Right forelimb (tissue), 1 donor: ENCODE results near the gene F10.

Experiments used
- DNase-seq: peaks from one replicate; pipeline ENCODE4 v3.0.0-alpha.2; 2018

Gene F10

DNA sequence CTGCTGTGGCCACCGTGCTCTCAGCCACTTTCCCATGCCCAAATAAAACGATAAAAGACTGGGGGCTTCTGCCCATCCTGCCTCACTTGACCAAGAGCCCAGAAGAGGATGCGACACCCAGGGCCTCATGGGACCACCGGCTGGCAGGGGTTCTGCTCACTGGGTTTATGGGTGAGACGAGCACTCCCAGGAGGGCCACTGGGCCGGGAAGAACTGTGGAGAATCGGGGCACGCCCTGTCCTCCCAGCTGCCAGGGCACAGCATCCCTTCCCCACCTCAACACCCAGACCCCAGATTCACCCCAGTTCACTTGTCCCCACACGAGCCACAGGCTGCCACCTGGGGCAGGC is 4.7 kb upstream of the F10 start:
- no peak for DNase-seq

DNA sequence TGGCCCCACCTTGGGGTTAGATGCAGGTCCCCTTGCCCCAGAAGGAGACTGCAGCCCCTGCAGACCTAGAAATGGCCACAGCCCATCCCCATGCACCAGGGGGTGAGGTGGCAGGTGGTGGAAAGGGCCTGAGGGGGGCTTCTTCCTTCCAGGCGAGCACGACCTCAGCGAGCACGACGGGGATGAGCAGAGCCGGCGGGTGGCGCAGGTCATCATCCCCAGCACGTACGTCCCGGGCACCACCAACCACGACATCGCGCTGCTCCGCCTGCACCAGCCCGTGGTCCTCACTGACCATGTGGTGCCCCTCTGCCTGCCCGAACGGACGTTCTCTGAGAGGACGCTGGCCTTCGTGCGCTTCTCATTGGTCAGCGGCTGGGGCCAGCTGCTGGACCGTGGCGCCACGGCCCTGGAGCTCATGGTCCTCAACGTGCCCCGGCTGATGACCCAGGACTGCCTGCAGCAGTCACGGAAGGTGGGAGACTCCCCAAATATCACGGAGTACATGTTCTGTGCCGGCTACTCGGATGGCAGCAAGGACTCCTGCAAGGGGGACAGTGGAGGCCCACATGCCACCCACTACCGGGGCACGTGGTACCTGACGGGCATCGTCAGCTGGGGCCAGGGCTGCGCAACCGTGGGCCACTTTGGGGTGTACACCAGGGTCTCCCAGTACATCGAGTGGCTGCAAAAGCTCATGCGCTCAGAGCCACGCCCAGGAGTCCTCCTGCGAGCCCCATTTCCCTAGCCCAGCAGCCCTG is 4.2 kb upstream of the F10 start:
- no peak for DNase-seq

DNA sequence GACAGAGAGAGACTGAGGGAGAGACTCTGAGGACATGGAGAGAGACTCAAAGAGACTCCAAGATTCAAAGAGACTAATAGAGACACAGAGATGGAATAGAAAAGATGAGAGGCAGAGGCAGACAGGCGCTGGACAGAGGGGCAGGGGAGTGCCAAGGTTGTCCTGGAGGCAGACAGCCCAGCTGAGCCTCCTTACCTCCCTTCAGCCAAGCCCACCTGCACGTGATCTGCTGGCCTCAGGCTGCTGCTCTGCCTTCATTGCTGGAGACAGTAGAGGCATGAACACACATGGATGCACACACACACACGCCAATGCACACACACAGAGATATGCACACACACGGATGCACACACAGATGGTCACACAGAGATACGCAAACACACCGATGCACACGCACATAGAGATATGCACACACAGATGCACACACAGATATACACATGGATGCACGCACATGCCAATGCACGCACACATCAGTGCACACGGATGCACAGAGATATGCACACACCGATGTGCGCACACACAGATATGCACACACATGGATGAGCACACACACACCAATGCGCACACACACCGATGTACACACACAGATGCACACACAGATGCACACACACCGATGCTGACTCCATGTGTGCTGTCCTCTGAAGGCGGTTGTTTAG is 3.3 kb upstream of the F10 start:
- DNase-seq: no peak

DNA sequence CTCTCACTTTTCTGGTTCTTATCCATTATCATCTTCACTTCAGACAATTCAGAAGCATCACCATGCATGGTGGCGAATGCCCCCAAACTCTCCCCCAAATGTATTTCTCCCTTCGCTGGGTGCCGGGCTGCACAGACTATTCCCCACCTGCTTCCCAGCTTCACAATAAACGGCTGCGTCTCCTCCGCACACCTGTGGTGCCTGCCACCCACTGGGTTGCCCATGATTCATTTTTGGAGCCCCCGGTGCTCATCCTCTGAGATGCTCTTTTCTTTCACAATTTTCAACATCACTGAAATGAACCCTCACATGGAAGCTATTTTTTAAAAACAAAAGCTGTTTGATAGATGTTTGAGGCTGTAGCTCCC is 2.8 kb upstream of the F10 start:
- no peak for DNase-seq

DNA sequence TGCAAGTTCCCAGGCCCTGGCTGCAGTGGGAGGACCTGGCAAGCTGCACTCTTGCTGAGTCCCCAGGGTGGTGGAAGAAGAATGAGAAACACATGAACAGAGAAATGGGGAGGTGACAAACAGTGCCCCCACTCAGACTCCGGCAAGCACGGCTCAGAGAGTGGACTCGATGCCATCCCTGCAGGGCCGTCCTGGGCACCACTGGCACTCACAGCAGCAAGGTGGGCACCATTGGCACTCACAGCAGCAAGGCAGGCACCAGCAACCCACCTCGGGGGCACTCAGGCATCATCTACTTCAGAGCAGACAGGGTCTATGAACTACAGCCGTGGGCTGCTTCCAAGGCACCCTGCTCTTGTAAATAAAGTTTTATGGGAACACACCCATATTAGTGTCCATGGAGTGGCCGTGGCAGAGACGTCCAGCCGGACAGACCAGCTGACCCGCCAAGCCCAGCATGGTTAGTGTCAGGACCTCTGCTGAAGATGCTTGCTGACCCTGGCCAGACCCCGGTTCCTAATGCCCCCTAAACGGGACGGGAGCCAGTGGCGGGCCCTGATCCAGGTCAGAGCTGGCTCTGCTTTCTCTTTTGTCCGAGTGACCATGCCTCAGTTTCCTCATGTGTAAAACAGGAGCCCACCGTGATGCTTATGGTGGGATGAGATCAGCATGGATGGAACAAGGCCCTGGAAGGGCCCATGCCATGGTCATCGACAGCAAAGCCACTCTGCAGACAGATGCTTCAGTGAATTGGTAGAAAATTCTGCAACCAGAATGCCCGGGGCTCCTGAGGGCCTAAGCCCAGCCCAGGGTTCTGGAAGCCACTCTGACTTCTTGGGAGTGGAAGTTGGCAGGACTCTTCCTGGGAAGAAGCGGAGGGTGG is 2.1 kb upstream of the F10 start:
- DNase-seq: no peak

DNA sequence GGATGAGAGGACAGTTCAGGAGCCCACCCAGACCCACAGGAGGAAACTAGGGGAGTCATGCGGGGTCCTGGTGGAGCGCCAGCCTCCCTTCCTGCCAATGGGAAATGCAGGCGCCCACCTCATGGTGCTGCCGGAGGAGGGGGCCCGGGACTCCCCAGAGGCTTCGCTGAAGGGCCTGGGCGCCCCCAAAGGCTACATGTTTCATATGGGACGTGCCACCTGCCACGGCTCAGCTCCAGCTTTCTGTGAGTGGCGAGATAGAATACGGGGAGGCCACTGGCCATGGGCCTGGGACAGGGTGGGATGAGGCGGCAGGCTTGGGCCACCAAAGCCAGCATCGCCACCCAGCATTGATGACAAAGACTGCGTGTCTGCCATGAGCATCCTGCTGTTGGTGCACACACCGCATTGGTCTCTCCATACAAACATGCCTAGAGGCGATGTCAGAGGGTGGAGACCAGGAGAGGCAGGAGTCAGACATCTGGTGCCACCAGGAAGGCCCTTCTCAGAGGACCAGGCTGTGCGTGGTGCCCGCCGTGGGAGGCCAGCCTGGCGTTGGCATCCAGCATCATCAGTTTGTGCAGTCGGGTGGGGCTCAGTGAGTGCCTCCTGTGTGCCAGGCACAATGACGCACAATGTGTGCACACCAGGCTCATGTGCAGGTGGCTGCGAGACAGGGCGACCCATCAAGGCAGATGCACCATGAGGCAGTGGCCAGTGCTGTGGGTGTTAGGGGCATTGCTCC is 1.2 kb upstream of the F10 start:
- no peak for DNase-seq

DNA sequence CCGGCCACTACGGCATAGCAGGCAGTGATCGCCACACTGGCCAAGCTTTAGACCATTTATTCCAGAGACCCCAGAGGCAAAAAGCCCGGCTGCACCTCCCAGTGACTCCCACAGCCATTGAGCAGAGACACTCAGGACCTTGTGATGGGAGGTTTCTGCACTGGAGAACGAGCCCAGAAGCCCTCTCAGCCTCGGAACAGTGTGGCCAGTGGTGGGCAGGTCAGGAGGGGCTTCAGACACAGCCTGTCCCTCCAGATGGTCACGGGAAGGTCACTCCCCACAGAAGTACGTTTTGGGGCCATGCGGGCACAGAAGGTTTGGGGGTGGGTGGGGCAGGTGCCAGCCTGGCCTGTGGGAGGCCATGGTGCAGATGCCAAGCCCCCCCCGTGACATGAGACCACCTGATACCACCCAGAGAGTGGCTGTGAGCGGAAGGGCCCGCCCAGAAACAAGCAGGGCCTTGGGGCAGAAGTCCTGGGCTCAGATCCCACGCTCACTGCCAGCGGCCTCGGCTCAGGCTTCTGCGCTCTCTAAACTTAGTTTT is 599 bp upstream of the F10 start:
- DNase-seq: no peak

DNA sequence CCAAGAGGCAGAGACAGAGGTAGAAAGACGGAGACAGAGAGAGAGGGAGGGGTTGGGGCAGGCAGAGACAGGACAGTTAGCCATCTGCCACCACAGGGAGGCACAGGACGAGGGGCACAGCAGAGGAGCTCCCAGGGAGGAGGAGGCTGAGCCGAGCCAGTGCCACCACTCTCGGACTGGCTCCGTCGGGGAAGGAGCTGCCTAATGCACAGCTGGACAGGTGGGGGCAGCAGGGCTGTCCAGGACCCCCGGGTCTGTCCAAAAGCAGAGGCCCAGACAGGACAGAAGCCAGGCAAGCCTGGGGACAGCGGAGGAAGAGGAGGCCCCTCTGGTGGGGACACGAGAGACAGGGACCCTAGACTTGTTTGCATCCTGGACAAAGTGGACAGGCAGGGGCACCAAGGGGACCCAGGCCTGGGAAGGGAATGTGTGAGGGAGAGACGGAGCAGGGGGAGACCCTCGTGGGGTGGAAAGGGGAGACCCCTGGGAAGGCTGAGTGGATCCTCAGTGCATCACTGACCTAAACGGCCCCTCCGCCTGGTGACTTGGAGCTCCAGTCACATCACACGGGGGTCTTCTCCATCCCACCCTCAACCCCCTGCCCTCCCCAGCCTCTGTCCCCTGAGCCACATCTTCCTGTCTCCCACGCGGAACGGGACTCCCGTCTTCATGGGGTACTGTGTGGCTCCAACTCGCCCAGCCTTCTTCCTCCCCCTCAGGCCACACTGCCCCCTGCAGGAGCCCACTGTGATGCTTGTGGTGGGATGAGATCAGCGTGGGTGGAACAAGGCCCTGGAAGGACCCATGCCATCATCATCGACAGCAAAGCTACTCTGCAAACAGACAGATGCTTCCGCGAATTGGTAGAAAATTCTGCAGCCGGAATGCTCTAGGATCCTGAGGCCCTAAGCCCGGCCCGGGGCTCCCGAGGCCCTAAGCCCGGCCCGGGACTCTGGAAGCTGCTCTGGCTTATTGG is 915 bp downstream of the F10 start:
- no peak for DNase-seq

DNA sequence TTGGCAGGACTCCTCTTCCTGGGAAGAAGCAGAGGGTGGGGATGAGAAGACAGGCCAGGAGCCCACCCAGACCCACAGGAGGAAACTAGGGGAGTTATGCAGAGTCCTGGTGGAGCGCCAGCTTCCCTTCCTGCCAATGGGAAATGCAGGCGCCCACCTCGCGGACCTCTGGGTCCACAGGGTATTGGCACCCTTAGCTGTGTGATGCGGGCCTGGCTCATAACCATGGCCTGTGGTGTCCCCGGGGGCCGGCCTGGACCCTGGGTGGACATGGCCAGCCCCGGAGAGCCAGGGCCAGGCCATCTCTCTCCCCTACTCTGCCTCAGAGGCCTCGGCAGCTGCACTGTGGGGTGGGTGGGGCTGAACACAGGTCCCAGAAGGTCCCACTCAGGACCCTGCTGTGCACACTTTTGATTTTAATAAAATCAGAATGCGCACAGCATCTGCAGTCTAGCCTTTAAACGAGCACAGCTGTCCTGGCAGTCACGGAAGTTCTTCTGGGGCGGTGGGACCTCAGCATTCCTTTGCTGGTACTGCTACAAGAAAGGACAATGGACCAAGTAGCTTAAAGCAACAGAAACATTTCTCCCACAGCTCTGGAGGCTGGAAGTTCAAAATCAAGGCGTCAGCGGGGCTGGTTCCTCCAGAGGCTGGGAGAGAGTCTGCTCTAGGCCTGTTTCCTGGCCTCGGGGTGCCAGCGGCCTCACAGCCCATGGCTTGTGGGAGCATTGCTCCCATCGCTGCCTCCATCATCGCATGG is 1.8 kb downstream of the F10 start:
- no peak for DNase-seq

DNA sequence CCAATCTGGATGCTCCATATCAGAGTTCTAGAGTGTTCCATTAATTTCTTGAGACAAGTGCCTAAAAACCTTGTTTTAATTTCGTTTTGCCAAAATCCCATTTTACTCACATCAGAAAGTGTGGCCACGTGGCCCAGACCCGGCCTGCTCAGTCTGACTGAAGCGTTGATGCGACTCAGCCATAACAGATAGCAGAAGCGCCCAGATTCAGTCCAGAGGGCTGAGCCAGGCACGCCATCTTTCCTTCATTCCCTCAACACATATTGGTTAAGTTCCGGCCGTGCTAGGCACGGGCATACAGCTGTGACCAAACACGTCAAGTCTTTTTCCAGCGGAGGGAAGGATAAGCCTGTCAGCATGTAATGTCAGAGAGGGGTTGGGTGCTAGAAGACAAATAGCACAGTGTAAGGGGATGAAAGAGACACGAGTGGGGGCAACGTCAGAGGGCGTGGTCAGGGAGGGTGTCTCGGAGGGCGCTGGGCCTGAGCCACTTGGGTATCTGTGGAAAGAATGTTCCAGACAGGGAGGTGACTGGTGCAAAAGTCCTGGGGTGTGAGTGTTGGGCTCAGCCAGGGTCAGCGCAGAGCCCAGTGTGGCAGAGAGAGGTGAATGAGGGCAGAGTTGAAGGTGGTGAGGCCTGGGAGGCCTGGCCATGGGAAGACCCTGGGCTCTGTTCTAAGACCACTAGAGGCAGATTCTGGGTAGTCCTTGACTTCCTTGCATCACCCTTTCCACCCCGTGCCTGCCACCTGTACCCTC is 3.1 kb downstream of the F10 start:
- DNase-seq: no peak

DNA sequence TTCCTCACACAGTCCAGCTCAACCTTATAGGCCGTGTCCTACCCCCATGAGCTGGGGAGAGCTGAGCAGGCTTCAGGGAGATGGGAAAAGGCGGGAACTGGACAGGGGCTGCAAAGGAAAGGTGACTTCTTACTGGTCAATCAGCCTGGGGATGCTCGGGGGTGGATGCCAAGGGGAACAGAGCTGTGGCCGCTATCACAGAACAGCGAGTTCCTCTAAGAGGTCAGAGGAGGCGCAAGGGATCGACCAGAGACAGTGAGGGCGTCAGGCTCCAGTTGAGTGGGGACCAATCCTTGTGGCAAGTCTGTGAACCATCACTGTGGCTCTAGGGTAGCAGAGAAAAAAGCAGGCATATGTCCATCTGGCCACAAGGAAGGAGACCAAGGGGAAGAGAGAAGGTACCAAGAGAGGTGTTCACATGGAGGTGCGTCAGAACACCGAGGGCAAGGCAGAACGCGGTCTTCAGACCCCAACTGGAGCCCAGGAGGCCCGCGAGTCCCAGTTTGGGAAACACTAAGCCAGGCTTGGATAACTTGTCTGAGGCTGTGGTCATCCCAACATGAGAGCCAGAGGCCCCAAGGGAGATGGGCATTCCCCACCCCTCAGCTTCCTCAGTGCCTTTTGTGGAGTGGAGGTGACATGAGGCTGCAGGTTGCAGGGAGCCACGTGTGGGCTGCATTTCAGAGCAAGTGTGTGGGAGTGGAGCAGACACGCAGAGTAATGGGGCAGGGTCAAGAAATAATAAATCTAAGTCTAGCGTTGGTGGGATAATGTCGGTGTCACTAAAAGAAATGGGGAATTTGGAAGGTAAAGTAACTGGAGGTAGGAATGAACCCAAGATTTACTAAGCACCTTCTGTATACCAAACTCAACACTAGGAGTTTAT is 3.9 kb downstream of the F10 start:
- no peak for DNase-seq

DNA sequence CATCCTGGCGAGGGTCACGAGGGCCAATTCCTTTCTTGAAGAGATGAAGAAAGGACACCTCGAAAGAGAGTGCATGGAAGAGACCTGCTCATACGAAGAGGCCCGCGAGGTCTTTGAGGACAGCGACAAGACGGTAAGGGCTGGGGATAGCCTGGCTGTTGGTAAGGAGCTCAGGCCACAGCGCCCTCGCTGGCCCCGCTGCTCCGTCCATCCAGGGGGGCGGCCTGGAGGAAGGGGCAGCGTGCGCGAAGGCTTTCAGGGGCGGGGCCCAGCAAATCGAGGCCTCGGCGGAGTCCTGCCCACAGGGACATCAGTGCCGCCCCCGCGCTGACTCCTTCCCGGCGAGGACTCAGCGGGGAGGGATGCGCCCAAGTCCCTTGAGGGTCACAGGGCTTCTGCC is 6.9 kb downstream of the F10 start:
- no peak for DNase-seq

DNA sequence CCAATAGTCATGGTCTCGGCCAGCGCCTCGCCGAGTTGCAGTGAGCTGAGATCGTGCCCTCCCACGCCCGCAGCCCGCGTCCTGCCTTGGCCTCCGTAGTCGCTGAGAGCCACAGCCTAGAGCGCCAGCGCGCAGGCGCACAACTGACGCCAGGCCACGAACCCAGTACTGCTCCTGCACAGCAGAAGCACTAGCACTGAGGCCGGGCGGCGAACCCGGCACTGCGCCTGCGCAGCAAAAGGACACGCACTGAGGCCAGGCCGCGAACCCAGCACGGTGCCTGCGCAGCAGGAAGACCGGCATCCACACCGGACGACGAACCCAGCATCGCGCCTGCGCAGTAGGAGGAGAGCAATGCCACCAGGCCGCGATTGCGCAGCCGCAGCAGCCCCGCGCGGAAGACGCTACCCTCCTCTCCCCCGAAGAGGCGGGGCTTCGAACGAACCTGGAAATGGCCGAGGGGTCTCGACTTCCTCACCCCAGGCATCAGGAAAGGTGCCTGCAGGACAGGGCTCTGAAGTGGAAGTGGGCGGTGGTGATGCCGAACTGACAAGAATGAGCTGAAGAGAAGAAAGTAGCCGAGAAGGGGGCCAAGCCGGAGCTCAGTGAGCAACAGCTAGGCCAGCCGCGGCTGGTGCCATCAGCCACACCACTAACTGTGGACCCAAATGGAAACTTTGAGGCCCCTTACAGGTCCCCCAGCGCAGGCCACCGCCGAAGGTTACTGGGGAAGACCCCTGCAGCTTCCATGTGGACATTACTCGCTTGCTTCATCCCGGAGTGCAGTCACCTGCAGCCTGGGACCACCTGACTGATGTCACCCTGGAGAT is 7.5 kb downstream of the F10 start:
- no peak for DNase-seq

DNA sequence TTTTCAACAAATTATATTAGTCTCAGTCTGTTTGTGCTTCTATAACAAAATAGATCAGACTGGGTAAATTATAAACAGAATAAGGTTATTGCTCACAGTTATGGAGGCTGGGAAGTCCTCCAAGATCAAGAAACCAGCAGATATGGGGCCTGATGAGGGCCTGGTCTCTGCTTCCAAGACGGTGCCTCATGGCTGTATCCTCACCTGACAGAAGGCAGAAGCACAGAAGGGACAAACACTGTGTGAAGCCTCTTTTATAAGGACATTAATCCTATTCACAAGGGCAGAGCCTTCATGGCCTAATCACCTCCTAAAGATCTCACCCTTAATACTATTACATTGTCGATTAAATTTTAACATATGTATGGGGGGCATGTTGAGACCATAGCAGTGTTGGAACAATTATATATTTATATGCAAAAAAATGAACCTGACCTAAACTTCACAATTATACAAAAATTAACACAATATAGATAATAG is 12.7 kb downstream of the F10 start:
- no peak for DNase-seq

DNA sequence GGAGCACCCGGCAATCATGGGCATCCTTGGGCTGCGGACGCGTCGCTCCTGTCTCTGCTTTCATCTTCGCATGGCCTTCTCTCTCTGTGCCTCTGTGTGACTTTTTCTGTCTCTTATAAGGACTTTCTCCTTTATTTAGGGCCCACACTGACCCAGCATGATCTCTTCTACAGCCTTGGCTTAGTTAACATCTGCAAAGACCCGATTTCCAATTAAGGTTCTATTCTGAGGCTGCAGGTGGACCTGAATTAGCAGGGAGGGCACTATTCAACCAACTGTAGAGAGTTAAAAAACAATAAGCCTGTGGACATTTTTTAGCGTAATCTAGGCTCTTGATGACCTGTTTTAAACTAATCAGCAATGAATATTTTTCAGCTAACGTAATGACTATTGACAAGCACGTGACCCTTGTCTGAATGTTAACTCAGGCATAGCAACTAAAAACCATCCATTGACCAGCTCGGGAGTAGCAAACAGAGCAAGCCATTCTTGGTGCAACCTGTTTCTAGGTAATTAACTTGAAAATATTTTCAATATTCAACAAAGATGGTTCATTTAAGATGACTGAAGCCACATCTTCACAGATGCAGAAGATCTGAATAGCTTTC is 15.2 kb downstream of the F10 start:
- DNase-seq: no peak

DNA sequence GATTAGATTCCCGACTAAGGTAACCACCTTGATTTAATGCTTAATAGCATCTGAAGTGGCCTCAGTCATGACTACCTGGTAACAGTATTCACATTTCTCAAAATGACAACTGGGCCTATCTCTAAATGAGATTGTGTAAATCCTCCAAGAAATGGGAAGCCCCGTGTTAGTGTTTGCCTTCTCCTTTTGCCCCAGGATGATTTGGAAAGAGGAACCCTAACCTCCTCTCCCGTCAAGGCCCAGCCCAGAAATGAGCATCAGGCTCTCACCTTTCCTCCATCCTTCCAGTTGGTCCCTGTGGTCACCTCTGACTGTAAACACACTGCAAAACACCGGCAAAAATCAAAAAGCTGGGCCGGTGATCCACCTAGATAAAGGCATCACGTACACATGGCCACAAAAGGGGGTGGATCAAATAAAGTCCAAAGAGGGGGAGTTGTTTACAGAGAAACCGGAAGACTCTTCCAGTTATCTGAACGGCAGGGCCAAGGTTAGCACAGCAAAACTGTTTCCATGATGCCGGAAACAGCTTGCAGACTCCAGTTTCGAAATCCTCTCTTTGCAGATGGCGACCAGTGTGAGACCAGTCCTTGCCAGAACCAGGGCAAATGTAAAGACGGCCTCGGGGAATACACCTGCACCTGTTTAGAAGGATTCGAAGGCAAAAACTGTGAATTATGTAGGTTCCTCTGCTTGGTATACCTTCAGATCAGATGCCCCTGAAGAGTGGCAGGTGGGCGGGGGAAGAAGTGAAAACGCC is 16.4 kb downstream of the F10 start:
- no peak for DNase-seq

DNA sequence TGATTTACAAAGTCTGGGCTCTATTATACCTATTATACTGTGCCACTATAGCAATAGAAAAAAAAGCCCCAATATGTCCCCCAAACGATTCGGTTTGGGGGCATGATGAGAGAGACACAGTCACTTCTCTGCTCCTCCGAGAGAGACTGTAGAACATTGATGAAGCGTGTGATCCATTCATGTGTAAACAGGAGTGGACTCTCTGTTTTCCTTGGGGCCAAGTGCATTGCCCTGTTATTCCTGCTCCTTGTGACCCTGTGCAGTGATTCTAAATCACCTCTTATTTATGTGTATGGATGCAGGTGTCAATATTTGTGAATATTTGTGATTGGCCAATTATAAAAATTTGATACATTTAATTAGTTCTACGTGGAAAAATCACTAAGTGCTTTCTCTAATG is 17.0 kb downstream of the F10 start:
- DNase-seq: no peak
